PC-9 (cell line): ENCODE results near the gene WNT9B. TPM values are rescaled to one million over a fixed set of nuclear protein-coding genes. Genes with fewer than 3 reads are reported as not detected.
"Not testable (repeated sequence)": the region's sequence is repeated elsewhere in the genome, so short reads cannot be mapped to it uniquely, and the experiment has no call there.

Experiments used
- BruUV-seq: library from RNA; stranded (reverse); fragments of 400-500 nt; replicated peaks from 2 replicates; lab custom pipeline; 2021; lab: Mats Ljungman, UMichigan
- CTCF ChIA-PET: fragments of 300-600 bp; sonication (Branson Sonifier 250); formaldehyde crosslinking; loops from one replicate; lab custom pipeline; 2022; ENCODE audit warnings: antibody characterized with exemption; lab: Charles Lee
- POLR2A ChIA-PET: fragments of 300-600 bp; sonication (Branson Sonifier 250); formaldehyde crosslinking; loops from one replicate; lab custom pipeline; 2022; ENCODE audit warnings: antibody characterized with exemption; ENCODE audit not compliant: unreplicated experiment; lab: Charles Lee
- DNase-seq, 2 experiments: peaks; one replicate each; pipeline versions ENCODE4 v3.0.0 to v3.0.0-alpha.2; 2015 to 2022; ENCODE audit warnings: mixed read lengths in 1 of 2
- H2AFZ ChIP-seq: fragments of 200-600 bp; sonication (generic); 2 replicates; pipeline ENCODE4 v1.8.1; 2017; ENCODE audit warnings: antibody characterized with exemption
- H3F3A ChIP-seq: fragments of 200-600 bp; sonication (generic); 2 replicates; pipeline ENCODE4 v1.8.1; 2017; ENCODE audit warnings: antibody characterized with exemption, mild to moderate bottlenecking, low read depth; ENCODE audit not compliant: insufficient read depth
- H3K27ac ChIP-seq: fragments of 200-600 bp; sonication (generic); 2 replicates; pipeline ENCODE4 v1.6.1; 2016; ENCODE audit warnings: mixed run types
- H3K27me3 ChIP-seq: fragments of 200-600 bp; sonication (generic); 2 replicates; pipeline ENCODE4 v1.6.1; 2016; ENCODE audit warnings: low read depth, mixed run types; ENCODE audit not compliant: insufficient read depth
- H3K36me3 ChIP-seq: fragments of 200-600 bp; sonication (generic); 2 replicates; pipeline ENCODE4 v1.6.1; 2016; ENCODE audit warnings: low read depth, mixed run types
- H3K4me1 ChIP-seq: fragments of 200-600 bp; sonication (generic); replicated peaks from 2 replicates; pipeline ENCODE4 v1.6.1; 2016; ENCODE audit warnings: mixed run types; ENCODE audit not compliant: insufficient read depth
- H3K4me2 ChIP-seq: fragments of 200-600 bp; sonication (generic); 2 replicates; pipeline ENCODE4 v1.6.1; 2017; ENCODE audit warnings: mixed run types
- H3K4me3 ChIP-seq: fragments of 200-600 bp; sonication (generic); 2 replicates; pipeline ENCODE4 v1.6.1; 2016; ENCODE audit warnings: mixed run types
- H3K79me2 ChIP-seq: fragments of 200-600 bp; sonication (generic); 2 replicates; pipeline ENCODE4 v1.6.1; 2017; ENCODE audit warnings: low read depth, mixed run types
- H3K9me2 ChIP-seq: fragments of 200-600 bp; sonication (generic); 2 replicates; pipeline ENCODE4 v1.8.1; 2017; ENCODE audit warnings: mild to moderate bottlenecking; ENCODE audit not compliant: insufficient read depth
- H3K9me3 ChIP-seq: fragments of 200-600 bp; sonication (generic); 2 replicates; pipeline ENCODE4 v1.8.1; 2016; ENCODE audit warnings: low read depth; ENCODE audit not compliant: insufficient read depth
- H4K20me1 ChIP-seq: fragments of 200-600 bp; sonication (generic); 2 replicates; pipeline ENCODE4 v1.8.1; 2017; ENCODE audit not compliant: insufficient read depth
- CTCF ChIP-seq: fragments of 200-600 bp; sonication (generic); conservative IDR thresholded peaks from 2 replicates; pipeline ENCODE4 v1.6.1; 2017; ENCODE audit warnings: mixed run types, antibody characterized with exemption, mild to moderate bottlenecking, moderate library complexity
- EZH2 ChIP-seq: fragments of 200-600 bp; sonication (generic); IDR thresholded peaks from 2 replicates; pipeline ENCODE4 v1.8.0; 2017; ENCODE audit warnings: antibody characterized with exemption, low read depth
- intact Hi-C: fragments of 100-400 bp; cut with micrococcal nuclease; formaldehyde crosslinking; loops from one replicate; pipeline ENCODE4 v1.10.0; 2022; ENCODE audit not compliant: unreplicated experiment
- total RNA-seq: library from RNA; stranded (reverse); gene quantifications from 2 replicates; pipeline ENCODE4 v1.2.3, GENCODE V29; 2021

The WNT9B gene
- total RNA-seq, 1 experiment from 2014 or later = not detected

GRCh38 chr17:46836500-46836899 is 14.9 kb upstream of the WNT9B start:
- Histone ChIP-seq H2AFZ (no peak overlapping the region), H3K9me2 (no peaks in the 10 kb centered on the region), H3K9me3 (no peaks in the 10 kb centered on the region; the same call in 1 of the 2 replicates), H3F3A (no peaks in the 10 kb centered on the region), H3K27ac (no peak overlapping the region), H3K27me3 (peaks cover 7% of the 10 kb centered on the region), H3K4me2 (peak overlapping the region; percentile 39), H4K20me1 (no peaks in the 10 kb centered on the region), H3K4me3 (no peak overlapping the region), H3K36me3 (no peaks in the 10 kb centered on the region), H3K4me1 (0 out of 2 replicates have a peak, but pooled peaks cover 5% of the 10 kb centered on the region), H3K79me2 (no peaks in the 10 kb centered on the region)
- no peak for DNase-seq
- ChIA-PET POLR2A (no interaction called here), CTCF (no interaction called here)
- TF ChIP-seq CTCF (no peak), EZH2 (no peak)
- no TSS peak for BruUV-seq
- intact Hi-C loops = no loop called here

GRCh38 chr17:46837521-46837920 is 13.9 kb upstream of the WNT9B start:
- Histone ChIP-seq H3K9me2 (no peaks in the 10 kb centered on the region), H4K20me1 (no peaks in the 10 kb centered on the region), H3K4me3 (no peak overlapping the region), H3K27me3 (peaks cover 7% of the 10 kb centered on the region), H3K79me2 (no peaks in the 10 kb centered on the region), H3K9me3 (peaks cover 2% of the 10 kb centered on the region), H3K4me1 (0 out of 2 replicates have a peak, but pooled peaks cover 5% of the 10 kb centered on the region), H3K36me3 (no peaks in the 10 kb centered on the region), H3K27ac (no peak overlapping the region), H2AFZ (no peak overlapping the region), H3F3A (no peaks in the 10 kb centered on the region), H3K4me2 (no peak overlapping the region)
- TF ChIP-seq CTCF (no peak), EZH2 (no peak)
- POLR2A ChIA-PET = no interaction called here
- CTCF ChIA-PET = no interaction called here
- BruUV-seq = no TSS peak
- no peak for DNase-seq
- intact Hi-C loops = no loop called here

GRCh38 chr17:46839211-46839610 is 12.2 kb upstream of the WNT9B start:
- no peaks in the 10 kb centered on the region for H3K9me2 ChIP-seq
- intact Hi-C loops = no loop called here
- no peaks in the 10 kb centered on the region for H3F3A ChIP-seq
- no peak for DNase-seq
- no peaks in the 10 kb centered on the region for H4K20me1 ChIP-seq
- H3K4me2 ChIP-seq = no peak overlapping the region
- ChIA-PET CTCF (no interaction called here), POLR2A (no interaction called here)
- no peaks in the 10 kb centered on the region for H3K36me3 ChIP-seq
- no peak overlapping the region for H3K27ac ChIP-seq
- H3K27me3 ChIP-seq = peaks cover 7% of the 10 kb centered on the region
- H3K9me3 ChIP-seq = peaks cover 13% of the 10 kb centered on the region
- H2AFZ ChIP-seq = no peak overlapping the region
- no peak overlapping the region for H3K4me3 ChIP-seq
- H3K4me1 ChIP-seq = 0 out of 2 replicates have a peak, but pooled peaks cover 5% of the 10 kb centered on the region
- BruUV-seq = no TSS peak
- H3K79me2 ChIP-seq = no peaks in the 10 kb centered on the region
- TF ChIP-seq EZH2 (no peak), CTCF (no peak)

- H4K20me1 ChIP-seq, CTCF ChIA-PET, H3K27me3 ChIP-seq, POLR2A ChIA-PET, H3K27ac ChIP-seq, H2AFZ ChIP-seq, H3K4me3 ChIP-seq, H3K79me2 ChIP-seq, intact Hi-C loops, H3K9me2 ChIP-seq, BruUV-seq, H3F3A ChIP-seq, H3K4me1 ChIP-seq, DNase-seq, H3K4me2 ChIP-seq, H3K36me3 ChIP-seq: not testable (repeated sequence)
- peaks cover 13% of the 10 kb centered on the region for H3K9me3 ChIP-seq
These were observed 10.8 kb upstream of the WNT9B start for GRCh38 chr17:46840596-46840995.
